Effector CD8-positive, alpha-beta T cell (primary cell): Measurements from ENCODE around the gene PRKCB.
"Not testable (repeated sequence)": the region's sequence is repeated elsewhere in the genome, so short reads cannot be mapped to it uniquely, and the experiment has no call there.

Experiments
- DNase-seq: peaks from one replicate; lab custom pipeline; 2025; lab: John Stamatoyannopoulos, UW

PRKCB gene

GRCh38 chr16:24094660-24095059, 258.9 kb downstream of the PRKCB start:
- DNase-seq, result no peak

DNA sequence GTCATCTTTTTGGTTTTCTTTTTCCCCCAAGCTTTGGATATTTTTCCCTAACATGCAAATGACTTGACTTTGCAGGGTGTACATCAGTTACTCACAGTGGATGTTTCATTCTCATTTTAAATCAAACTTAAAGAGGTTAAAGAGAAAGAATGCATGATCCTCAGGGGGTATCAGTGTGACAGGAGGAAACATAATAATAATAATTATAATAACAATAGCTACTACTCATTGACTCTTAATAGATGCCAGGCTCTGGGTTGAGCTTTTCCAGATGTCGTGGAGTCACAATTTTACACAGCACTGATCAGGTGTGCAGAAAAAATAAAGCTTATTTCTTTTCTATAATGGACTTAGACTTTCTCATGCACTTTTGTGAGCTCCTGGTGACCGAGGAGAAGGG, 263.1 kb downstream of the PRKCB start:
- DNase-seq, result no peak

GRCh38 chr16:24101431-24101830, 265.6 kb downstream of the PRKCB start:
- no peak for DNase-seq

DNA sequence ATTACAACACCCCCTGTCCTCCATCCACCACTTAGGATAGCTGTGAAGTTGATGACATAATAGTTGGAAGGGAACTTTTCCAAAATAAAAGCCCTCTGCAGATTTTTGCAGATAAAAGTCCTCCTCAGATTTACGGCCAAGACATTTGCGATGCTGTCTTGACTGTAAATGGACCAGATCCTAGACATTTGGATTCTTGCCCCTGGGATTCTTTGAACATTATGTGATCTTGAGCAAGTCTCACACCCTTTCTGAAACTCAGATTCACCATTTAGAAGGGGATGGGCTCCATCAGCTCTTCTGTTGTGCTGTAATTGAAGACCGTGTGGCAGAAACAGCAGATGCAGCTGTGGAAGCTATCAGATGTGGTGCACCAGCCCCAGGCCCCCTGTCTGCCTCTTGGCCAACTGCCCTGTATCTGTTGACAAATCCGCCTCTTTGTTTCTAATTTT, 266.5 kb downstream of the PRKCB start:
- no peak for DNase-seq

- not testable (repeated sequence) for DNase-seq
Measured at GRCh38 chr16:24105471-24105870, 269.7 kb downstream of the PRKCB start.

DNA sequence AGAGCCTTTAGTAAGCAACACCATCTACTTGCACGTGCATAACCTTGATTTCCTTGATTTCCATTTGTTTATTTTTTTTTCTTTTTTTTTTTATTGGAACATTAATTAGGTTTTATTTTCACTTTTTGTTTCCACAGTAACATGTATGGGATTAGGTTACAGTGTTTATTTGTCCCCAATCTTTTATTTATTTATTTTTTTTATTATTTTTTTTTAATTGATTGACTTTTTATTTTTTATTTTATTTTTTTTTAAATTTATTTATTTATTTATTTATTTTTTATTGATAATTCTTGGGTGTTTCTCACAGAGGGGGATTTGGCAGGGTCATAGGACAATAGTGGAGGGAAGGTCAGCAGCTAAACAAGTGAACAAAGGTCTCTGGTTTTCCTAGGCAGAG, 272.3 kb downstream of the PRKCB start:
- DNase-seq, result not testable (repeated sequence)

GRCh38 chr16:24111724-24112302, 276.0 kb downstream of the PRKCB start:
- DNase-seq, result no peak

- DNase-seq, result no peak
Measured at GRCh38 chr16:24113115-24113745, 277.4 kb downstream of the PRKCB start.

DNA sequence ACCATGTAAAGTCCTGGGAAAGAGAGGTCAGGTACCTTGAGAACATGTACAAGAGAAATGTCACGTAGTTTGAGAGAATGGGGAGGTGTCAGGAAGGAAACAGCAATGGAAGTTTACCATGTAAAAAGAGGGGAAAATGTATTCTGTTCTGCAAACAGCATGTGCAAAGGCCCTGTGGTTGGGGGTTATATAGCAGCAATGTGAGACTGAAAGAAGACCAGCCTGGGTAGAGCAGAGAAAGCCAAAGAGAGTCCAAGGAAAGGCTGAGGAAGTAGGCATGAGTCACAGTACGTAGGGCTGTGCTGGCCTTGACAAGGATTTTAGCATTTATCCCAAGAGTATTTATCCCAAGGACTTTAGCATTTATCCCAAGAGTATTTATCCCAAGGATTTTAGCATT, 279.1 kb downstream of the PRKCB start:
- no peak for DNase-seq

DNA sequence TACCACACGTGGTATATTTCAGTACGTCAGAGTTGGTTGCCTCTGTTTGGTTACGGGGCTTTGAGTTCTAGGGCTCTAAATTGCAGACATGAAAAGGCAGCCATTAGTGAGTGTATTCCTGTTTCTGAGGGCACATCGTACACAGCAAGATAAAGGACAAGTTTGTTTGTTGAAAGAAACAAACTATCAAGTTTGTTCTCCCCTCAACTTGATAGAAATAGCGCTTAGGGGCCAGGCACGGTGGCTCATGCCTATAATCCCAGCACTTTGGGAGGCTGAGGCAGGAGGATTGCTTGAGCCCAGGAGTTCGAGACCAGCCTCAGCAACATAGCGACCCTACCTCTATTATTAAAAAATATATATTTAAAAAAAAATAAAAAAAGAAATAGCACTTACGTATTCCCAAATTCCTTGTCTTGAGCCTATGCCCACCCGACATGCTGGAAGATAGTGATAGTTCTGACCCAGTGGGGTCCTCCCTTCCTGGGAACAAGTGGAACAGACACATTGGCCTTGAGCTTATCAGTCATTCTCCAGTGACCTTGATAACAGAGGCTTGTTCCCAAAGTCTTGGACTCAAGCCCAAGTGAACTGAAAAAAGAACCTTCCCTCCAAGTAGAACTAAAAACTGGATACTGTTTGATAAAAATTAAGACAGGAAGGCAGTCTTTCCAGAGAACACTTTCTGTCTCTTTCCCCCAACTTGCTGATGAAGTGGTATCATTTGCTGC, 280.4 kb downstream of the PRKCB start:
- DNase-seq, result no peak

GRCh38 chr16:24116989-24117388, 281.2 kb downstream of the PRKCB start:
- no peak for DNase-seq

DNA sequence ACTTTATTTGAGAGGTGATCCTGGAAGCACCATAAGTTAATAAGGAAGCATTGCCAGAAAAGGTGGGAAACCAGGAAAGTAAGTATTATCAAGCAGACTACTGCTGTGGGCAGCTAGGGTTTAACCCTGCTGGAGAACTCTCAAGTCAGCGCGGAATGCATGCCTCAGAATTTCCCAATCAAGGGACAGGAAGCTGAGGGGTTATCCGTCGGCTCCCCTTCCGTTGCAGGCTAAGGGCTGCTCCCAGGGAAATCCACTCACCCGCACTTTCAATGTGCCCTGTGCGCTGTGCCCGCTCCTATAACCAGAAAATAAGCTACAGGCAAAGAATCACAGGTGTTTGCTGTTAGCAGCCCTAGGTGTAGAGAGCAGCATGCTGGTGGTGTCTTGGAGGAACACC, 281.9 kb downstream of the PRKCB start:
- no peak for DNase-seq

DNA sequence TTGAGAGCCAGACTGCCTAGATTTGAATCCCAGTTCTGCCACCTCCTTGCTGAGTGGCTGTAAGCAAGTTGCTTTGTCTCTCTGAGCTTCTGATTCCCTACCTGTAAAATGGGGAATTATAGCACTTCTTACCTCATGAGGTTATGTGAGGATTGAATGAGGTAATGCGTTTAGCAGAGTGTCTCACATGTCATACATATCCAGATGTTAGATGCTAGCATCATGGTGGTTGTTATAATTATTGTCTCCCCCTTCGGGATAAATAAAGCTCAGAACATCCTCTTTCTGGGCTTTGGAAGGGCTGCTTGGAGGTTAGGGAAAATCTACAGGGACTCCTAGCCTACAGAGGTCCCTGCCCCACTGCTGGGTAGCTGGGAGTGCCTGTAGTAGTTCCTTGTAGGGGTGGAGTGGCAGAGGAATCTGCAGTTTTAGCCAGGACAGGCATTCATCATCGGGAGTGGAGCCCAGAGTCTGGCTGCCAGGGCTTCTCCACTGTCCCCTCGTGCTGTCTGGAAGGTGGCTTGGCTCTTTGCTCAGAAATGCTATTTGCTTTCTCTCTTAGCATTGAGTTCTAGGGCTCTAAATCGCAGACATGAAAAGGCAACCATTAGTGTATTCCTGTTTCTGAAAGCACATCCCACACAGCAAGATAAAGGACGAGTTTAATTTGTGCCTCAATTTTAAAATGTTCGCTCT, 282.5 kb downstream of the PRKCB start:
- DNase-seq, result no peak

- DNase-seq, result no peak
Measured at GRCh38 chr16:24119807-24120206, 284.0 kb downstream of the PRKCB start.

DNA sequence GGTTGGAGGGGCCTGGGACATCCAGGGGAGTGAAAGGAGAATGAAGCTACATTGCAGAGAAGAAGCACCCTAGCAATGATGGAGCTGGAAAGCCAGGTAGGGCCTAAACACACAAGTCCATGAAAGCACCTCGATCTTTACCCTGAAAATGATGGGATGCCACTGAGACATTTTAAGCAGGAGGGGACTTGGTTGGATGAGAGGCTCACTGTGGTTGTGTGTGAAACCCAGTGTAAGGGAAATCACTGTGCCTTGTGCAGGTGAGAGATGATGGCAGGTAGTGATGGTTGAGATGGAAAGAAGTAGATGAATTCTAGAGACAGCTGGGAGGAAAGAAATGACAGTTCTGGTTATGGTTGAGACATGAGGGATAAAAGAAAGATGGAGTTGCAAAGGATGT, 287.5 kb downstream of the PRKCB start:
- no peak for DNase-seq

GRCh38 chr16:24124291-24124690, 288.5 kb downstream of the PRKCB start:
- DNase-seq, result no peak

- DNase-seq, result no peak
Measured at GRCh38 chr16:24125214-24125613, 289.4 kb downstream of the PRKCB start.

DNA sequence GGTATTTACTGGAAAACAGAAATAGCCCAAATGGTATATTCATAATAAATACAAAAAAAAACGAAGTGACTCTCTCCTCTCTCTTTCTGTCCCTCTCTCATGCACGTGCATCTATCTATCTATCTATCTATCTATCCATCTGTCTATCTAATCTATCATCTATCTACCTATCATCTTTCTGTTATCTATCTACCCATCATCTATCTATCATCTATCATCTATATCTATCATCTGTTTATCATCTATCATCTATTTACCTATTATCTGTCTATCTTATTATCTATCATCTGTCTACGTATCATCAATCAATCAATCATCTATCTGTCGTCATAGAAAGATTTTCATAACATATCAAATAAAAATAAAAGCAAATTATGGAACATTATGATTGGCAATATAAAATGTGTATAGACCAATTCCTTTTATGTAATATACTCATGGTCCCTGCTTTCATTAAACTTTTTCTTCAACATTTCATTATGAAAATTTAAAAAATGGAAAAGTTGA, 293.7 kb downstream of the PRKCB start:
- DNase-seq, result no peak

GRCh38 chr16:24130494-24131085, 294.8 kb downstream of the PRKCB start:
- DNase-seq, result no peak

DNA sequence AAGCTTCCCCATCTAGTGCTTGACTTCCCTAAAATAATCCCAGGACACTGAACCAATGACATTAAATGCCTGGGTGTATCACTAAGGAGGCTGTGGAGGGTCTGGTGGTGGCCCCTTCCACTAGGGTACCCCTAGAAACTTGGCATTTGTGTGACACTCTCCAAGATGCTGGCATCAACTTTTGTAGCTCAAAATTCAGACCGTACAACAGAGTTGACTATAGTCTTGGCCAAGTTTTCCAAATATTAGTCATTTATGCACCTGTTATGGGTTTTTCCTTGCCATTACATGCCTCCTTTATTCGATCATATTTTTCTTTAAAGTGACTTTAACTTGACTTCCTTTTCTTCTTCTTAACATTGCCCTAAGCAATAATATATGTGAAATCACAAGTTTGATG, 295.5 kb downstream of the PRKCB start:
- no peak for DNase-seq

GRCh38 chr16:24132048-24132796, 296.4 kb downstream of the PRKCB start:
- DNase-seq, result no peak
